HG03354 (cell line): Measurements from ENCODE around the gene MRAS.
"Not testable (repeated sequence)": the region's sequence is repeated elsewhere in the genome, so short reads cannot be mapped to it uniquely, and the experiment has no call there.

Experiments used
- ATAC-seq: cut with Tn5 transposase; IDR thresholded peaks from one replicate; pipeline ENCODE4 v1.9.1; 2021; ENCODE audit warnings: mild to moderate bottlenecking; ENCODE audit not compliant: unreplicated experiment, poor library complexity, severe bottlenecking

The MRAS gene

GRCh38 chr3:138437281-138437680 is 88.9 kb downstream of the MRAS start:
- no peak for ATAC-seq

- ATAC-seq = no peak
Measured at GRCh38 chr3:138438896-138439295, 90.5 kb downstream of the MRAS start.

- no peak for ATAC-seq
Measured at GRCh38 chr3:138439646-138440045, 91.3 kb downstream of the MRAS start.

- ATAC-seq = no peak
Measured at GRCh38 chr3:138440121-138440521, 91.7 kb downstream of the MRAS start.

- ATAC-seq = no peak
Measured at GRCh38 chr3:138440596-138440995, 92.2 kb downstream of the MRAS start.

GRCh38 chr3:138441256-138441655 is 92.9 kb downstream of the MRAS start:
- no peak for ATAC-seq

- no peak for ATAC-seq
Measured at GRCh38 chr3:138441742-138442141, 93.4 kb downstream of the MRAS start.

GRCh38 chr3:138442433-138442832 is 94.1 kb downstream of the MRAS start:
- no peak for ATAC-seq

GRCh38 chr3:138443091-138443490 is 94.7 kb downstream of the MRAS start:
- ATAC-seq = no peak

- no peak for ATAC-seq
Measured at GRCh38 chr3:138443521-138444503, 95.4 kb downstream of the MRAS start.

- no peak for ATAC-seq
Measured at GRCh38 chr3:138445236-138445635, 96.9 kb downstream of the MRAS start.

GRCh38 chr3:138445654-138446053 is 97.3 kb downstream of the MRAS start:
- ATAC-seq = no peak

GRCh38 chr3:138448631-138449030 is 100.3 kb downstream of the MRAS start:
- no peak for ATAC-seq

GRCh38 chr3:138449490-138449889 is 101.1 kb downstream of the MRAS start:
- ATAC-seq = no peak

- ATAC-seq = no peak
Measured at GRCh38 chr3:138450181-138450580, 101.8 kb downstream of the MRAS start.

- no peak for ATAC-seq
Measured at GRCh38 chr3:138450704-138451424, 102.5 kb downstream of the MRAS start.

- ATAC-seq = no peak
Measured at GRCh38 chr3:138451595-138452162, 103.3 kb downstream of the MRAS start.

GRCh38 chr3:138452436-138452835 is 104.1 kb downstream of the MRAS start:
- ATAC-seq = no peak

GRCh38 chr3:138453940-138454339 is 105.6 kb downstream of the MRAS start:
- ATAC-seq = not testable (repeated sequence)
